Panc1 (cell line): ENCODE results near the gene SPIRE1.

ENCODE experiments used
- POLR2AphosphoS5 ChIP-seq: IDR thresholded peaks from 2 replicates; pipeline ENCODE4 v1.6.1; 2012; ENCODE audit warnings: mild to moderate bottlenecking, low read depth, low read length, moderate library complexity
- REST ChIP-seq, 2 experiments: IDR thresholded peaks; 2 replicates each; pipeline ENCODE4 v1.6.1; 2011 to 2012; ENCODE audit warnings: low read depth in 2 of 2, control low read depth in 1 of 2, low read length in 1 of 2, mild to moderate bottlenecking in 1 of 2, moderate library complexity in 1 of 2; ENCODE audit not compliant: insufficient read depth in 1 of 2
- TCF7L2 ChIP-seq: IDR thresholded peaks from 2 replicates; pipeline ENCODE4 v1.6.1; 2011; ENCODE audit warnings: mild to moderate bottlenecking, low read depth, low read length, inconsistent platforms
- TF ChIP-seq, protein P1 (sequence below): fragments of 450-650 bp; IDR thresholded peaks from 2 replicates; pipeline ENCODE4 v1.5.1; 2017; ENCODE audit warnings: mild to moderate bottlenecking

DNA sequence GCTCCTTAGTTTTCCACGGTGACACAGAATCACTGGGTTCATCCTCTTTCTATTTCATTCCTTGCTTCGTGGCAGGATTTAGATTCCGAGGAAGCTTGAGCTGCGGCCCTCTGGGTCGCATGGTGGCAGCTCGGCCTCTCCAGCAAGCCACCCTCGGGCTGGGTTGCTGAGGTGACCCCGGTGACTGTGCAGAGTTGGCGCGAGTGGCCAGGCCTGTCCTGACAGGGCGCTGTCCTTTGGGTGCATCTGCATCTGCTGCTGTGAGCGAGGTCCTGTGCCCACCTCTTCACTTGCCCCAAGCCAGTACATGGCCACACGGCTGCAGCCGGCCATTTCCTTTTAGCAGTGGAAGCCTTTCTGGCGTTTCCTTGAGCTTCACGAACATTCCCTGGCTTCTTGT is 228.4 kb downstream of the SPIRE1 start:
- TF ChIP-seq REST (IDR thresholded peaks at IDR 0.05; ENCODE audit: insufficient read depth in 1 of 2, low read depth in 2 of 2, low read length in 1 of 2), result no peak
- TF ChIP-seq, protein P1, sequence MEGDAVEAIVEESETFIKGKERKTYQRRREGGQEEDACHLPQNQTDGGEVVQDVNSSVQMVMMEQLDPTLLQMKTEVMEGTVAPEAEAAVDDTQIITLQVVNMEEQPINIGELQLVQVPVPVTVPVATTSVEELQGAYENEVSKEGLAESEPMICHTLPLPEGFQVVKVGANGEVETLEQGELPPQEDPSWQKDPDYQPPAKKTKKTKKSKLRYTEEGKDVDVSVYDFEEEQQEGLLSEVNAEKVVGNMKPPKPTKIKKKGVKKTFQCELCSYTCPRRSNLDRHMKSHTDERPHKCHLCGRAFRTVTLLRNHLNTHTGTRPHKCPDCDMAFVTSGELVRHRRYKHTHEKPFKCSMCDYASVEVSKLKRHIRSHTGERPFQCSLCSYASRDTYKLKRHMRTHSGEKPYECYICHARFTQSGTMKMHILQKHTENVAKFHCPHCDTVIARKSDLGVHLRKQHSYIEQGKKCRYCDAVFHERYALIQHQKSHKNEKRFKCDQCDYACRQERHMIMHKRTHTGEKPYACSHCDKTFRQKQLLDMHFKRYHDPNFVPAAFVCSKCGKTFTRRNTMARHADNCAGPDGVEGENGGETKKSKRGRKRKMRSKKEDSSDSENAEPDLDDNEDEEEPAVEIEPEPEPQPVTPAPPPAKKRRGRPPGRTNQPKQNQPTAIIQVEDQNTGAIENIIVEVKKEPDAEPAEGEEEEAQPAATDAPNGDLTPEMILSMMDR, result no peak
- no peak for TF ChIP-seq TCF7L2
- TF ChIP-seq POLR2AphosphoS5, result no peak
